Stimulated activated CD8-positive, alpha-beta memory T cell treated with anti-CD3 and anti-CD28 coated beads, Interleukin-15, amount 100 ng/mL, for 4 hours (primary cell): ENCODE results near the gene SESN3.

ENCODE experiments used
- DNase-seq, 2 donors: peaks; one replicate each; pipeline ENCODE4 v3.0.0-alpha.2; 2020; ENCODE audit warnings: low read depth in 2 of 2

The SESN3 gene

DNA sequence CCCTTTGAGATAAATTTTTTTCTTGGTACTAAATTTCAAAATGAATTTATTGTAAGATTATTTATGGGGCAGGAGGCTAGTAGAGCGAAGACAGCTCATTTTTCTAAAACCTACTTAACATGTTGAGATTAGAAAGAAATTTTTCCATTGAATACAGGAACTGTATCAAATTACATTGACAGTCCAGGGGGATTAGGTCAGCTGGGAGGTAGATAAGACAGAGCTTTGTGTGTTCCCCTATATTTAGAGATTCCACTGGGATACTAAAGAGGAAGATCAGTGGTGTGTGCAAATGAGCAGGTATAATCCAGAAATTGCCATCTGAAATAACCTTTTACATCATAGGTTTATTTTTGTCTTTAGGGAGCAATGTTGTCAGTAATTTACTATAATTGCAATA, 109.3 kb downstream of the SESN3 start:
- DNase-seq: no peak

DNA sequence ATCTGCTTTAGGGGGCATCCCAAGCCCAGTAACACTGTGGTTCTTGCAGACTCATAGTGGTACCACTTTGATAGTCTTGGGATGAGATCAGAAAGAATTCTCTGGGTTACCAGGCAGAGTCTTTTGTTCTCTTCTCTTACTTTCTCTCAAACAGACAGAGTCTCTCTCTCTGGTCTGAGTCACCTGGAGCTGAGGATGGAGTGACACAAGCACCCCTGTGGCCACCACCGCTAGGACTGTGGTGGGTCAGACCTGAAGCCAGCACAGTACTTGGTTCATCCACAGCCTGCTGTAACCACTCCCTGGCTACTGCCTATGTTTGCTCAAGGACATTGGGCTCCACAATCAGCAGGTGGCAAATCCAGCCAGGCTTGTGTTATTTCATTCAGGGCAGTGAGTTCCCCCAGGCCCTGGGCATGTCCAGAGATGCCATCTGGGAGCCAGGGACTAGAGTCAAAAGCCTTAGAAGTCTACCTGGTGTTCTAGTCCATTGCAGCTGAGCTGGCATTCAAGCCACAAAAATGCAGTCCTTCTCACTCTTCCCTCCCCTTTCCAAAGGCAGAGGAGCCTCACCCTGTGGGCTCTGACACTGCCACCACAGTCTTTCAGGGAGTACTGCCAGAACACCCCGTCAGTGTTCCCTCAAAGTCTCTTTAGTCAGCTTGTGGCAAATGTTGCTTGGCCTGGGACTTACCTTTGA, 111.5 kb downstream of the SESN3 start:
- no peak for DNase-seq

DNA sequence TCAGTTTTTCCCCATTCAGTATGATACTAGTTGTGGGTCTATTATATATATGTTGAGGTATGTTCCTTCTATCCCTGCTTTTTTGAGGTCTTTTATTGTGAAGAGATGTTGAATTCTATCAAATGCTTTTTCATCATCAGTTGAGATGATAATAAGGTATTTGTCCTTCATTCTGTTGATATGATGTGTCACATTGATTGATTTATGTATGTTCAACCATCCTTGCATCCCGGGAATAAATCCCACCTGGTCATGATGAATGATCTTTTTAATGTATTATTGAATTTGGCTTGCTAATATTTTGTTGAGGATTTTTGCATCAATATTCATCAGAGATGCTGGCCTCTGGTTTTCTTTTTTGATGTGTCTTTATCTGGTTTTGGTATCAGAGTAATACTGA, 115.4 kb downstream of the SESN3 start:
- DNase-seq: no peak
